GM12878 (cell line): ENCODE data around the gene ZNF282. TPM values are rescaled to one million over a fixed set of nuclear protein-coding genes. Genes with fewer than 3 reads are reported as not detected.

Experiments used
- ATAC-seq: fragments of 200-7000 bp; cut with Tn5 transposase; 3 replicates; pipeline ENCODE4 v1.9.1; 2020; ENCODE audit warnings: mild to moderate bottlenecking, moderate library complexity
- BruUV-seq: library from RNA; stranded (reverse); fragments of 400-500 nt; replicated peaks from 2 replicates; lab custom pipeline; 2021; lab: Mats Ljungman, UMichigan
- CTCF ChIA-PET: fragments of 300-600 bp; sonication (Branson Sonifier 250); formaldehyde crosslinking; extraction: SDS; loops from one replicate; lab custom pipeline; 2021; ENCODE audit warnings: inconsistent platforms; lab: Yijun Ruan, JAX
- POLR2A ChIA-PET: fragments of 350-600 bp; formaldehyde crosslinking; extraction: SDS; loops from one replicate; lab custom pipeline; 2021; ENCODE audit warnings: inconsistent platforms; lab: Charles Lee
- RAD21 ChIA-PET: fragments of 300-600 bp; sonication (Branson Sonifier 250); formaldehyde crosslinking; loops from one replicate; lab custom pipeline; 2023; ENCODE audit warnings: antibody characterized with exemption; ENCODE audit not compliant: unreplicated experiment; lab: Charles Lee
- SMC1A ChIA-PET: fragments of 300-600 bp; sonication (Branson Sonifier 250); formaldehyde crosslinking; loops from one replicate; lab custom pipeline; 2023; ENCODE audit not compliant: unreplicated experiment, uncharacterized antibody; lab: Charles Lee
- DNase-seq: peaks from one replicate; pipeline ENCODE4 v3.0.0-alpha.2; 2011; ENCODE audit warnings: low read depth, low spot score
- FAIRE-seq: peaks from 3 replicates; lab custom pipeline; 2011; peaks lifted over from hg19 to GRCh38; lab: Jason Lieb, UNC
- H2AFZ ChIP-seq: 2 replicates; pipeline ENCODE4 v1.6.0; 2011; ENCODE audit warnings: low read depth, low read length, control low read depth; ENCODE audit not compliant: control insufficient read depth
- H3K27ac ChIP-seq: 2 replicates; pipeline ENCODE4 v1.5.1; 2011; ENCODE audit warnings: control low read depth; ENCODE audit not compliant: control insufficient read depth, insufficient read depth
- H3K27me3 ChIP-seq, 2 experiments: replicated peaks in 1 of 2; 2 replicates each; pipeline versions ENCODE4 v1.6.0 to v1.6.1; 2011; ENCODE audit warnings: low read length in 1 of 2; ENCODE audit not compliant: control insufficient read depth in 2 of 2, insufficient read depth in 2 of 2
- H3K36me3 ChIP-seq, 2 experiments: 2 replicates each; pipeline ENCODE4 v1.5.1; 2011; ENCODE audit warnings: low read length in 1 of 2; ENCODE audit not compliant: control insufficient read depth in 2 of 2, insufficient read depth in 2 of 2
- H3K4me1 ChIP-seq: 2 replicates; pipeline ENCODE4 v1.6.1; 2011; ENCODE audit warnings: mild to moderate bottlenecking, low read length, moderate library complexity, mixed read lengths; ENCODE audit not compliant: control insufficient read depth, insufficient read depth
- H3K4me2 ChIP-seq: 2 replicates; pipeline ENCODE4 v1.6.0; 2011; ENCODE audit warnings: control low read depth; ENCODE audit not compliant: control insufficient read depth, insufficient read depth
- H3K4me3 ChIP-seq: fragments of 200-600 bp; sonication (generic); 2 replicates; pipeline ENCODE4 v1.5.1; 2016
- H3K79me2 ChIP-seq: 2 replicates; pipeline ENCODE4 v1.6.0; 2011; ENCODE audit warnings: low read length; ENCODE audit not compliant: control insufficient read depth, insufficient read depth
- H3K9ac ChIP-seq: 2 replicates; pipeline ENCODE4 v1.8.0; 2011; ENCODE audit warnings: low read length, control low read depth, mixed read lengths; ENCODE audit not compliant: control insufficient read depth, insufficient read depth
- H3K9me3 ChIP-seq: replicated peaks from 3 replicates; pipeline ENCODE4 v1.5.1; 2011; ENCODE audit warnings: mild to moderate bottlenecking, low read length; ENCODE audit not compliant: control insufficient read depth, insufficient read depth
- H4K20me1 ChIP-seq: 2 replicates; pipeline ENCODE4 v1.6.0; 2011; ENCODE audit not compliant: control insufficient read depth, insufficient read depth
- E2F8 ChIP-seq: fragments of 450-650 bp; IDR thresholded peaks from 2 replicates; pipeline ENCODE4 v1.6.1; 2018; ENCODE audit warnings: mild to moderate bottlenecking, low read depth, moderate library complexity; ENCODE audit not compliant: partially characterized antibody
- GABPA ChIP-seq: IDR thresholded peaks from 2 replicates; pipeline ENCODE4 v1.6.1; 2014; ENCODE audit warnings: antibody characterized with exemption, low read depth, mild to moderate bottlenecking, inconsistent platforms
- GATAD2B ChIP-seq: fragments of 450-650 bp; conservative IDR thresholded peaks from 2 replicates; pipeline ENCODE4 v1.6.1; 2017; ENCODE audit warnings: low read depth, mild to moderate bottlenecking, moderate library complexity
- IRF5 ChIP-seq: fragments of 450-650 bp; IDR thresholded peaks from 2 replicates; pipeline ENCODE4 v1.6.1; 2017; ENCODE audit warnings: borderline replicate concordance
- NFXL1 ChIP-seq: fragments of 450-650 bp; IDR thresholded peaks from 2 replicates; pipeline ENCODE4 v1.6.1; 2017; ENCODE audit warnings: antibody characterized with exemption, mild to moderate bottlenecking, borderline replicate concordance
- SUPT20H ChIP-seq: IDR thresholded peaks from 2 replicates; pipeline ENCODE4 v1.6.1; 2011; ENCODE audit warnings: low read depth, mild to moderate bottlenecking, low read length, moderate library complexity, borderline replicate concordance; ENCODE audit not compliant: control insufficient read depth
- TARDBP ChIP-seq: IDR thresholded peaks from 2 replicates; pipeline ENCODE4 v1.6.1; 2016; ENCODE audit warnings: borderline replicate concordance
- ZBTB33 ChIP-seq: fragments of 450-650 bp; IDR thresholded peaks from 2 replicates; pipeline ENCODE4 v1.6.1; 2017; ENCODE audit warnings: mild to moderate bottlenecking
- ZBTB40 ChIP-seq: fragments of 450-650 bp; IDR thresholded peaks from 2 replicates; pipeline ENCODE4 v1.6.1; 2016; ENCODE audit warnings: mild to moderate bottlenecking, moderate library complexity, borderline replicate concordance
- in situ Hi-C: fragments of 300-500 bp; cut with MboI; formaldehyde crosslinking; loops from 9 replicates; pipeline ENCODE4 v1.14.3; 2018; ENCODE audit warnings: mixed read lengths
- intact Hi-C: fragments of 100-400 bp; cut with micrococcal nuclease; formaldehyde crosslinking; loops from one replicate; pipeline ENCODE4 v1.14.2; 2022; ENCODE audit not compliant: unreplicated experiment
- polyA plus RNA-seq, 11 experiments: library from polyadenylated mRNA; depleted of rRNA in 4 of 11; unstranded in 6 of 11; stranded (reverse) in 5 of 11; fragments of >200 nt; fragmentation: Nextera tagmentation in 4 of 11; fragmentation: Illumina TruSeq in 1 of 11; extraction: Ambion mirVana in 4 of 11; extraction: Trizol in 1 of 11; gene quantifications; 1 replicate in 1 of 11; 2 replicates in 10 of 11; pipeline versions ENCODE4 v1.2.1 to v1.2.3, GENCODE V29; 2011 to 2016; ENCODE audit warnings: inconsistent platforms in 2 of 11, missing spikeins in 2 of 11, low read depth in 1 of 11
- total RNA-seq, 4 experiments: library from RNA; depleted of rRNA in 3 of 4; stranded (reverse); fragments of >200 nt in 3 of 4; fragmentation: Illumina TruSeq in 1 of 4; extraction: Trizol in 1 of 4; gene quantifications; 2 replicates each; pipeline versions ENCODE4 v1.2.1 to v1.2.3, GENCODE V29; 2013 to 2021

ZNF282 gene
- total and polyA plus RNA-seq, 10 of the 15 experiments (the other 5 are each of a cell fraction or from before 2014, with no cell fraction given), result 0.35 to 28.4 (median 8.1) TPM

GRCh38 chr7:149166630-149167352 is 28.6 kb upstream of the ZNF282 start:
- Histone ChIP-seq H3K9me3 (no peaks in the 10 kb centered on the region), H3K4me3 (no peak overlapping the region), H4K20me1 (no peaks in the 10 kb centered on the region), H3K36me3 (peaks cover 12 to 32% of the 10 kb centered on the region in 2 experiments), H3K4me1 (no peaks in the 10 kb centered on the region; the same call in 1 of the 2 replicates), H3K9ac (no peak overlapping the region), H3K79me2 (no peaks in the 10 kb centered on the region), H2AFZ (no peak overlapping the region), H3K27ac (no peak overlapping the region), H3K27me3 (no peaks in the 10 kb centered on the region), H3K4me2 (no peak overlapping the region)
- in situ Hi-C loops, result no loop called here
- FAIRE-seq (peak; percentile 59), DNase-seq (no peak), ATAC-seq (no peak)
- intact Hi-C loops, result no loop called here
- ChIA-PET RAD21 (no interaction called here), SMC1A (no interaction called here), CTCF (interaction anchor here (0.5 to 0.8 kb wide), 2 partner anchors 29 to 313 kb away, joined by 3 read pairs; partner anchors contain the start of gene ZNF282), POLR2A (interaction anchor here (0.5 kb wide), 2 partner anchors 9 to 91 kb away, joined by 3 read pairs; no protein-coding TSS in a partner anchor)
- no TSS peak for BruUV-seq
- TF ChIP-seq IRF5, result no peak
- no peak for TF ChIP-seq GATAD2B
- no peak for TF ChIP-seq ZBTB33
- no peak for TF ChIP-seq TARDBP
- no peak for TF ChIP-seq GABPA
- TF ChIP-seq ZBTB40, result no peak
- no peak for TF ChIP-seq SUPT20H
- no peak for TF ChIP-seq E2F8
- TF ChIP-seq NFXL1, result no peak
